ENCODE data around the gene CETP. TPM values are rescaled to one million over a fixed set of nuclear protein-coding genes. Genes with fewer than 3 reads are reported as not detected.

Gene CETP
- total and polyA plus RNA-seq, 2 of the 8 experiments (the other 6 are each of a cell fraction or from before 2014, with no cell fraction given): not detected

- ChIA-PET POLR2A (ENCODE audit: partially characterized antibody) (interaction anchor here (0.7 kb wide), 1 partner anchor 8 kb away, joined by 3 read pairs; no protein-coding TSS in a partner anchor), CTCF (ENCODE audit: partially characterized antibody) (interaction anchor here (0.7 to 5.7 kb wide), 2 partner anchors 8 to 10 kb away, joined by 3 to 48 read pairs; no protein-coding TSS in a partner anchor)
These were observed 14.0 kb downstream of the CETP start for GRCh38 chr16:56975714-56976113.

More at GRCh38 chr16:56975714-56976113, 14.0 kb downstream of the CETP start:
- Histone ChIP-seq H3K36me3 (ENCODE audit: control insufficient read depth in 2 of 4, insufficient read depth in 4 of 4, low read length in 3 of 4) (no peaks in the 10 kb centered on the region), H4K20me1 (replicated peaks in 1 of 2; ENCODE audit: control insufficient read depth in 1 of 2, insufficient read depth in 2 of 2, low read length in 2 of 2) (no peaks in the 10 kb centered on the region), H3K23ac (ENCODE audit: insufficient read length) (no peak overlapping the region), H4K5ac (ENCODE audit: insufficient read length, low read depth, low read length) (no peak overlapping the region), H4K91ac (replicated peaks; ENCODE audit: insufficient read length, low read length) (no peak overlapping the region), H3K56ac (replicated peaks; ENCODE audit: insufficient read length, low read depth, low read length) (no peak overlapping the region), H2BK5ac (ENCODE audit: low read depth, low read length) (no peak overlapping the region), H3K9me3 (ENCODE audit: insufficient read depth in 2 of 2, low read depth in 1 of 2, low read length in 1 of 2) (no peaks in the 10 kb centered on the region), H2BK120ac (replicated peaks; ENCODE audit: low read depth, low read length) (no peak overlapping the region), H3K9ac (replicated peaks in 1 of 4; ENCODE audit: extremely low read depth in 1 of 4, low read depth in 3 of 4, low read length in 3 of 4) (no peak overlapping the region), H3K79me1 (ENCODE audit: low read depth, low read length) (no peaks in the 10 kb centered on the region), H3K4me3 (ENCODE audit: extremely low read depth in 1 of 4, insufficient read depth in 2 of 4, low read depth in 3 of 4, low read length in 4 of 4) (no peak overlapping the region), H2BK15ac (ENCODE audit: low read length) (no peak overlapping the region), H3K23me2 (ENCODE audit: low read depth, low read length) (no peaks in the 10 kb centered on the region), H3K27ac (ENCODE audit: low read depth, low read length) (no peak overlapping the region), H3K4me1 (replicated peaks in 1 of 4; ENCODE audit: control insufficient read depth in 3 of 4, insufficient read depth in 4 of 4, low read length in 3 of 4) (no peaks in the 10 kb centered on the region), H2BK20ac (ENCODE audit: low read length) (no peak overlapping the region), H2AFZ (ENCODE audit: low read length) (no peak overlapping the region), H4K8ac (ENCODE audit: extremely low read depth, insufficient read depth, low read length) (no peak overlapping the region), H2BK12ac (ENCODE audit: low read depth, low read length) (no peak overlapping the region), H3K4me2 (ENCODE audit: insufficient read depth in 1 of 2, low read depth in 2 of 2, low read length in 2 of 2) (no peak overlapping the region), H3K14ac (ENCODE audit: insufficient read length) (no peak overlapping the region), H2AK5ac (ENCODE audit: low read depth, low read length) (no peak overlapping the region), H3K27me3 (replicated peaks in 1 of 4; ENCODE audit: control insufficient read depth in 3 of 4, extremely low read depth in 1 of 4, insufficient read depth in 3 of 4, low read length in 3 of 4) (no peaks in the 10 kb centered on the region; a peak in 1 of 7 replicates), H3K4ac (replicated peaks; ENCODE audit: insufficient read length, low read depth, low read length) (no peak overlapping the region), H3K18ac (ENCODE audit: extremely low read depth, low read length) (no peak overlapping the region), H3K79me2 (ENCODE audit: control insufficient read depth in 1 of 2, insufficient read depth in 2 of 2, low read length in 2 of 2) (no peaks in the 10 kb centered on the region)
- no peak for TF ChIP-seq SP1 (IDR thresholded peaks at IDR 0.05; ENCODE audit: low read depth, low read length)
- no peak for TF ChIP-seq SIRT6 (IDR thresholded peaks at IDR 0.05; ENCODE audit: low read length)
- TF ChIP-seq TAF7 (optimal IDR thresholded peaks at IDR 0.05; ENCODE audit: borderline replicate concordance, low read depth, low read length): no peak
- no peak for TF ChIP-seq CBX5 (IDR thresholded peaks at IDR 0.05; ENCODE audit: low read depth, low read length)
- no peak for TF ChIP-seq EP300 (IDR thresholded peaks at IDR 0.05; ENCODE audit: borderline replicate concordance in 1 of 2, low read depth in 2 of 2, low read length in 2 of 2)
- TF ChIP-seq NANOG (IDR thresholded peaks at IDR 0.05; ENCODE audit: insufficient read depth, low read depth, low read length, poor library complexity, severe bottlenecking): no peak
- TF ChIP-seq BCL11A (IDR thresholded peaks at IDR 0.05; ENCODE audit: low read depth in 2 of 2, low read length in 2 of 2): no peak
- TF ChIP-seq RAD21 (IDR thresholded peaks at IDR 0.05 in 1 of 2, conservative IDR thresholded peaks at IDR 0.05 in 1 of 2; ENCODE audit: low read depth in 2 of 2, low read length in 2 of 2): no peak
- no peak for TF ChIP-seq ASH2L (IDR thresholded peaks at IDR 0.05; ENCODE audit: low read length)
- TF ChIP-seq RFX5 (IDR thresholded peaks at IDR 0.05; ENCODE audit: borderline replicate concordance, low read depth, low read length): no peak
- TF ChIP-seq TCF12 (IDR thresholded peaks at IDR 0.05; ENCODE audit: low read depth, low read length): no peak
- no peak for TF ChIP-seq EGR1 (IDR thresholded peaks at IDR 0.05; ENCODE audit: borderline replicate concordance, low read depth, low read length)
- TF ChIP-seq HDAC6 (IDR thresholded peaks at IDR 0.05; ENCODE audit: low read depth, low read length): no peak
- DNase-seq (ENCODE audit: low read depth in 1 of 2, low spot score in 2 of 2) (no peak), FAIRE-seq (no peak)
- WGBS, 2 experiments (ENCODE audit: extremely low coverage in 1 of 2, insufficient coverage in 1 of 2, insufficient read length in 1 of 2, insufficient replicate concordance in 2 of 2, low coverage in 1 of 2, low lambda C conversion rate in 2 of 2, missing lambda C conversion rate in 1 of 2): 91% methylated on average over 10 of the region's 10 CpGs; no CpG with 5 or more reads in 1 of the 2 experiments
